Measurements from ENCODE around the gene ANKMY1.

DNA sequence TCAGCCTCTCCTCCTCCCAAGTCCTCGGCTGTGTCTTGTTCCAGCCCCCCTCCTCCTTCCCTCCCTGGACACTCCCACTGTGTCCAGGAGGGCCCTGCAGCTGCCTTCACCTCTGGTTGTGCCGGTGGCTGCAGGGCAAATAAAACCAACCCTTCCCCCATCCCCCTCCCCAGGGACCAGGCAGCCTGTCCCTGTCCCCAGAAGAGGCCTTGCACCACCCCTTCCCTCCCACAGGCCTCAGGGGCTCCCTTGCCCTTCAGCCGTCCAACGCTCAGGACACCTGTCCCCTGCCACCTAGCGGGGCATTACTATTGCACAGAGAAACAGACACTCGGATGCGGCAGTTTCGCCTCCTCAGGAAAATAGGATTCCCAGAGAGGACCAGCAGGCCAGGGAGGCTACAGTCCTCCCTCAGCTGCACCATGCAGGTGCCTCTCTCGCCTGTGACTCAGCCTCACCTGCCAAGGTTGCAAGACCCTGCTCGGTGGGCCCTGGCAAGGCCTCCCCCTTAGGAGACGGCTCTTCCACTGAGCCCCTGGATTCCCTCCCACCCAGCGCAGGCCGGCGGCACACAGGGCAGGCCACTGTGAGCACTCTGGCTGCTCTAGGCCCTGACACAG, 127.8 kb downstream of the ANKMY1 start:
- no peak for TF ChIP-seq CTCF (conservative IDR thresholded peaks at IDR 0.05; ENCODE audit: low read depth, low read length)
- TF ChIP-seq EZH2 (IDR thresholded peaks at IDR 0.05; ENCODE audit: low read length, unreplicated experiment), result no peak
- no peak for TF ChIP-seq EZH2phosphoT487 (IDR thresholded peaks at IDR 0.05; ENCODE audit: borderline replicate concordance, low read length)

Data from PC-3 (cell line).